Endothelial cell of umbilical vein (primary cell): Measurements from ENCODE around the gene MSH6. TPM values are rescaled to one million over a fixed set of nuclear protein-coding genes. Genes with fewer than 3 reads are reported as not detected.

Experiments
- BruUV-seq: library from RNA; stranded (reverse); fragments of 400-500 nt; replicated peaks from 2 replicates; lab custom pipeline; 2021; lab: Mats Ljungman, UMichigan
- CTCF ChIA-PET: fragments of 300-600, 350-600 bp; sonication (Branson Sonifier 250); formaldehyde crosslinking; loops from one replicate; lab custom pipeline; 2021; ENCODE audit warnings: antibody characterized with exemption, inconsistent platforms; lab: Charles Lee
- POLR2A ChIA-PET: fragments of 300-600, 350-600 bp; sonication (Branson Sonifier 250); formaldehyde crosslinking; loops from one replicate; lab custom pipeline; 2021; ENCODE audit warnings: antibody characterized with exemption, inconsistent platforms; lab: Charles Lee
- DNase-seq: peaks from one replicate; pipeline ENCODE4 v3.0.0-alpha.2; 2011; ENCODE audit warnings: low read depth, low spot score
- FAIRE-seq: peaks from 2 replicates; lab custom pipeline; 2011; peaks lifted over from hg19 to GRCh38; lab: Jason Lieb, UNC
- H2AFZ ChIP-seq: 2 replicates; pipeline ENCODE4 v1.6.0; 2012; ENCODE audit warnings: low read depth, low read length, control low read depth, inconsistent platforms
- H3K27ac ChIP-seq: 2 replicates; pipeline ENCODE4 v1.5.1; 2011; ENCODE audit warnings: low read depth, mild to moderate bottlenecking, control low read depth, low read length, moderate library complexity; ENCODE audit not compliant: insufficient read depth
- H3K27me3 ChIP-seq, 2 experiments: 2 replicates each; pipeline versions ENCODE4 v1.6.0 to v1.6.1; 2011; ENCODE audit warnings: low read length in 2 of 2, mixed read lengths in 1 of 2; ENCODE audit not compliant: control insufficient read depth in 2 of 2, insufficient read depth in 2 of 2
- H3K36me3 ChIP-seq, 2 experiments: 2 replicates in 1 of 2; 3 replicates in 1 of 2; pipeline ENCODE4 v1.5.1; 2011; ENCODE audit warnings: low read length in 2 of 2, mild to moderate bottlenecking in 1 of 2, moderate library complexity in 1 of 2; ENCODE audit not compliant: control insufficient read depth in 2 of 2, insufficient read depth in 2 of 2; ENCODE audit errors: extremely low read depth in 1 of 2
- H3K4me1 ChIP-seq: 3 replicates; pipeline ENCODE4 v1.5.1; 2011; ENCODE audit warnings: mild to moderate bottlenecking, low read length; ENCODE audit not compliant: control insufficient read depth, insufficient read depth; ENCODE audit errors: extremely low read depth
- H3K4me2 ChIP-seq: 2 replicates; pipeline ENCODE4 v1.6.1; 2011; ENCODE audit warnings: low read length, control low read depth, mixed read lengths; ENCODE audit not compliant: insufficient read depth
- H3K4me3 ChIP-seq, 3 experiments: fragments of 200-600 bp in 1 of 3; sonication (generic), shearing (Covaris generic) in 1 of 3; replicated peaks in 1 of 3; 2 replicates each; pipeline ENCODE4 v1.5.1; 2011 to 2016; ENCODE audit warnings: control low read depth in 3 of 3, low read length in 3 of 3, mild to moderate bottlenecking in 2 of 3, inconsistent platforms in 1 of 3, low read depth in 1 of 3, moderate library complexity in 1 of 3; ENCODE audit not compliant: insufficient read depth in 1 of 3
- H3K79me2 ChIP-seq: 2 replicates; pipeline ENCODE4 v1.6.0; 2012; ENCODE audit warnings: low read length, inconsistent platforms; ENCODE audit not compliant: control insufficient read depth, insufficient read depth
- H3K9ac ChIP-seq: replicated peaks from 2 replicates; pipeline ENCODE3; 2011; ENCODE audit warnings: low read length, control low read depth; ENCODE audit not compliant: insufficient read depth; ENCODE audit errors: extremely low read depth
- H3K9me1 ChIP-seq: replicated peaks from 3 replicates; pipeline ENCODE4 v1.6.0; 2011; ENCODE audit warnings: mild to moderate bottlenecking, low read length; ENCODE audit not compliant: control insufficient read depth, insufficient read depth; ENCODE audit errors: extremely low read depth
- H3K9me3 ChIP-seq: replicated peaks from 2 replicates; pipeline ENCODE4 v1.5.1; 2012; ENCODE audit warnings: low read length, inconsistent platforms; ENCODE audit not compliant: control insufficient read depth, insufficient read depth
- H4K20me1 ChIP-seq: replicated peaks from 2 replicates; pipeline ENCODE3; 2011; ENCODE audit warnings: mild to moderate bottlenecking, low read length; ENCODE audit not compliant: control insufficient read depth, insufficient read depth; ENCODE audit errors: extremely low read depth
- CTCF ChIP-seq, 2 donors: IDR thresholded peaks; 1 replicate in 1 of 2; 2 replicates in 1 of 2; pipeline ENCODE4 v1.5.1; 2011; ENCODE audit warnings: low read length in 2 of 2, mild to moderate bottlenecking in 2 of 2, moderate library complexity in 2 of 2, control low read depth in 1 of 2, inconsistent platforms in 1 of 2, low read depth in 1 of 2; ENCODE audit not compliant: insufficient read depth in 1 of 2; ENCODE audit errors: extremely low read depth in 1 of 2
- EZH2 ChIP-seq: IDR thresholded peaks from 2 replicates; pipeline ENCODE4 v1.6.1; 2012; ENCODE audit warnings: borderline replicate concordance, low read depth, mild to moderate bottlenecking, moderate library complexity, low read length, inconsistent platforms; ENCODE audit not compliant: severe bottlenecking
- FOS ChIP-seq: IDR thresholded peaks from 2 replicates; pipeline ENCODE4 v1.6.1; 2011; ENCODE audit warnings: mild to moderate bottlenecking, low read length, moderate library complexity, borderline replicate concordance; ENCODE audit not compliant: insufficient read depth
- GATA2 ChIP-seq: IDR thresholded peaks from 2 replicates; pipeline ENCODE4 v1.7.0; 2011; ENCODE audit warnings: low read depth, mild to moderate bottlenecking, moderate library complexity, mixed read lengths, low read length; ENCODE audit not compliant: insufficient read length, insufficient read depth
- JUN ChIP-seq: IDR thresholded peaks from 2 replicates; pipeline ENCODE4 v1.6.1; 2011; ENCODE audit warnings: borderline replicate concordance, low read depth; ENCODE audit not compliant: insufficient read length, insufficient read depth
- MAX ChIP-seq: IDR thresholded peaks from 2 replicates; pipeline ENCODE4 v1.6.1; 2011; ENCODE audit not compliant: insufficient read depth, insufficient read length
- MYC ChIP-seq: IDR thresholded peaks from one replicate; pipeline ENCODE4 v1.6.1; 2011; ENCODE audit warnings: mild to moderate bottlenecking, low read depth, low read length
- POLR2A ChIP-seq: IDR thresholded peaks from 2 replicates; pipeline ENCODE4 v1.6.1; 2012; ENCODE audit warnings: low read depth, mild to moderate bottlenecking, control low read depth, low read length
- POLR2AphosphoS5 ChIP-seq: IDR thresholded peaks from 2 replicates; pipeline ENCODE4 v1.6.1; 2012; ENCODE audit warnings: low read depth, mild to moderate bottlenecking, control low read depth, low read length, moderate library complexity; ENCODE audit not compliant: insufficient read depth
- dilution Hi-C: fragments of 300-500 bp; cut with MboI; formaldehyde crosslinking; loops from one replicate; pipeline ENCODE4 v1.15.0; 2019; ENCODE audit warnings: low sequenced_read_pairs; ENCODE audit not compliant: extremely low pct_ligation_motif_present
- intact Hi-C: fragments of 100-400 bp; cut with micrococcal nuclease; formaldehyde crosslinking; loops from one replicate; pipeline ENCODE4 v1.10.0; 2022
- polyA plus RNA-seq, 4 experiments: library from polyadenylated mRNA; depleted of rRNA in 3 of 4; stranded (reverse) in 3 of 4; unstranded in 1 of 4; fragments of >200 nt; gene quantifications; 2 replicates each; pipeline versions ENCODE4 v1.2.1 to v1.2.3, GENCODE V29; 2011 to 2012; ENCODE audit warnings: missing spikeins in 1 of 4
- total RNA-seq: library from RNA; stranded (reverse); gene quantifications from 2 replicates; pipeline ENCODE4 v1.2.3, GENCODE V29; 2021

Gene MSH6
- total and polyA plus RNA-seq, 2 donors (not counting 3 experiments of a cell fraction or from before 2014, with no cell fraction given), result 11.9 to 74.0 TPM

- peaks cover 26 to 27% of the 10 kb centered on the region in 2 experiments for H3K36me3 ChIP-seq
- POLR2A ChIA-PET, result no interaction called here
- no peak overlapping the region for H3K27ac ChIP-seq
- CTCF ChIA-PET, result no interaction called here
- H3K9me3 ChIP-seq, result no peaks in the 10 kb centered on the region
- no peak overlapping the region for H3K4me2 ChIP-seq
- TSS peak; percentile 23 for BruUV-seq
- H4K20me1 ChIP-seq, result peaks cover 8% of the 10 kb centered on the region
- H3K9me1 ChIP-seq, result no peaks in the 10 kb centered on the region
- TF ChIP-seq POLR2A (no peak), FOS (no peak), POLR2AphosphoS5 (no peak), CTCF (IDR thresholded peaks at IDR 0.05; ENCODE audit: extremely low read depth in 1 of 2, insufficient read depth in 1 of 2, low read depth in 1 of 2, low read length in 2 of 2) (no peak), JUN (no peak), MAX (no peak), GATA2 (no peak), MYC (no peak), EZH2 (no peak)
- intact Hi-C loops (no loop called here), dilution Hi-C loops (no loop called here)
- H3K9ac ChIP-seq, result no peak overlapping the region
- H3K27me3 ChIP-seq, result no peaks in the 10 kb centered on the region
- no peak overlapping the region for H3K4me3 ChIP-seq
- FAIRE-seq (no peak), DNase-seq (no peak)
- no peak overlapping the region for H2AFZ ChIP-seq
- H3K79me2 ChIP-seq, result peaks cover 22% of the 10 kb centered on the region
- H3K4me1 ChIP-seq, result no peaks in the 10 kb centered on the region
Observed at GRCh38 chr2:47799031-47799609, 16.2 kb downstream of the MSH6 start.
